Left lung (tissue), 10 donors: ENCODE results near the gene MUC4. TPM values are rescaled to one million over a fixed set of nuclear protein-coding genes. Genes with fewer than 3 reads are reported as not detected.
"Not testable (repeated sequence)": the region's sequence is repeated elsewhere in the genome, so short reads cannot be mapped to it uniquely, and the experiment has no call there.

ENCODE experiments used
- ATAC-seq: fragments of 200-7000 bp; cut with Tn5 transposase; one replicate; pipeline ENCODE4 v1.9.1; 2020; ENCODE audit warnings: moderate library complexity
- DNase-seq, 4 donors: peaks; one replicate each; pipeline ENCODE4 v3.0.0-alpha.2; 2013 to 2020
- H3K27ac ChIP-seq, 2 donors: fragments of 200-600 bp; sonication (generic) in 1 of 2; one replicate each; pipeline versions ENCODE4 v1.5.0 to v1.8.0; 2020 to 2021
- H3K27me3 ChIP-seq, 2 donors: fragments of 200-600 bp; sonication (generic) in 1 of 2; one replicate each; pipeline versions ENCODE4 v1.5.0 to v1.8.0; 2020 to 2021
- H3K36me3 ChIP-seq, 2 donors: fragments of 200-600 bp; sonication (generic) in 1 of 2; one replicate each; pipeline versions ENCODE4 v1.5.0 to v1.8.0; 2020 to 2021
- H3K4me1 ChIP-seq, 2 donors: fragments of 200-600 bp; one replicate each; pipeline ENCODE4 v1.8.0; 2021
- H3K4me3 ChIP-seq, 2 donors: fragments of 200-600 bp; sonication (generic) in 1 of 2; one replicate each; pipeline versions ENCODE4 v1.5.0 to v1.8.0; 2020 to 2021; ENCODE audit warnings: mild to moderate bottlenecking in 1 of 2
- H3K9me3 ChIP-seq, 2 donors: fragments of 200-600 bp; sonication (generic) in 1 of 2; one replicate each; pipeline versions ENCODE4 v1.5.0 to v1.8.0; 2020 to 2021
- CTCF ChIP-seq, 2 donors: fragments of 200-600 bp; sonication (generic) in 1 of 2; IDR thresholded peaks; one replicate each; pipeline versions ENCODE4 v1.5.0 to v1.8.0; 2021; ENCODE audit warnings: antibody characterized with exemption in 2 of 2
- intact Hi-C, 2 donors: fragments of 100-400 bp; cut with DNase I; formaldehyde crosslinking; loops; one replicate each; pipeline versions ENCODE4 v1.11.2 to v1.14.2; 2022
- polyA plus RNA-seq, 6 donors: library from polyadenylated mRNA; unstranded; fragments of 120-200 nt; gene quantifications; one replicate each; pipeline ENCODE4 v1.2.1, GENCODE V29; 2013; ENCODE audit not compliant: insufficient read length in 6 of 6
- total RNA-seq, 2 donors: library from RNA; stranded (reverse); fragmentation: NEBNext Ultra II Directional; extraction: Animal tissue kit (Norgen Biotek cat#: 25700); gene quantifications; one replicate each; pipeline ENCODE4 v1.2.1, GENCODE V29; 2021
- donor health status: DM: no; HTN: yes; CAD: no.
- donor health status: DM: no; HTN: no; CAD: no.

Gene MUC4
- total and polyA plus RNA-seq, 8 donors, result 0.35 to 12.8 (median 1.5) TPM

DNA sequence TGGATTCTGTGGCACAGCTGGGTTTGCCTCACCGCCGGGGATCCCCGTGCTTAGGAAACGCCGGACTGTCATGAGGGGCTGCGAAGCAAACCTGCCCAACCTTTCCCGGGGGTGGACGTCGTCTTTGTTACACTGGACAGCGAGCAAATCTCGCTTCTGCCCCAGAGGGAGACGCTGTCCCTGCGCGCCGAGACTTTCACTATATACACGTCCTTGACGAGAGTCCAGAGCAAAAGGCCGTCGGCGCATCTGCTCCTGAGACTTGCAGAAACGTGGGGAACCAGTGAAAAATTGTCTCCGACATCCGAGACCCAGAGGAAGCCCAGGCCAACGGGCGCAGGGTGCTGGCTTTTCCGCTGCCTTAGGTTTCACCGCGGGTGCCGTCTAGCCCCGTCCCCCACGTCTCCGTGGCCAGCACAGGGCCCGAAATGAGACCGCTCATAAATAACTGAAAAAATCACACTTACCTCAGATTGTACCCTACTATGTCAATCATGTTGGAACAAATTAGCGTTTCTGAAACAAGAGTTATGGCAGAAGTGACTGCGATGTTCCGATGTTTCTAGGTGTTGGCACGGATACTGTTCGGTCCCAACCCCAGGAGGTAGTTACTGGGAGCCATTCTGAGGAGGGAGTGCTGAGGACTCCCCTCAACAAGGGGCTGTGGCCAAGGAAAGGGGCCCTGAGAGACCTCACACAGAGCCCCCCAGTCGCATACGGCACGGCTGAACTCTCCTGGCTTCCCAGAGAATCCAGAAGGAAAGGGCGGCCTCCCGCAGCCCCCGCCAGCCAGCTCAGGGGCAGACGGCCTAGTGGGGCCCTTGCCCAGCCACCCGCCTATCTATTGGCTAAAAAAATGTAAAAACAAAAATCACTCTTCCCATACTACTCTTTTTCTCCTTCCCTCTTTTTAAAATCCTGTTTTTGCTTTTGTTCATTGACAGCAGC is 14.4 kb upstream of the MUC4 start:
- DNase-seq (no peak), ATAC-seq (no peak)
- H3K36me3 ChIP-seq, result no peaks in the 10 kb centered on the region
- no peak for TF ChIP-seq CTCF (IDR thresholded peaks at IDR 0.05)
- peaks cover 7% of the 10 kb centered on the region in 2 donors for H3K4me1 ChIP-seq
- H3K27me3 ChIP-seq, result peaks cover 0 to 37% of the 10 kb centered on the region in 2 donors
- H3K9me3 ChIP-seq, result no peaks in the 10 kb centered on the region
- H3K27ac ChIP-seq, result no peak overlapping the region
- no peak overlapping the region for H3K4me3 ChIP-seq
- intact Hi-C loops, result no loop called here

GRCh38 chr3:195825191-195825588 is 13.5 kb upstream of the MUC4 start:
- H3K36me3 ChIP-seq, result no peaks in the 10 kb centered on the region
- H3K27me3 ChIP-seq, result peaks cover 0 to 42% of the 10 kb centered on the region in 2 donors
- ATAC-seq (peak; percentile 5), DNase-seq (peak in 2 of 4 donors; percentile 49 to 72)
- H3K27ac ChIP-seq, result no peak overlapping the region
- H3K4me3 ChIP-seq, result no peak overlapping the region
- H3K4me1 ChIP-seq, result peaks cover 7% of the 10 kb centered on the region in 2 donors
- intact Hi-C loops, result no loop called here
- TF ChIP-seq CTCF (IDR thresholded peaks at IDR 0.05), result no peak
- no peaks in the 10 kb centered on the region for H3K9me3 ChIP-seq

DNA sequence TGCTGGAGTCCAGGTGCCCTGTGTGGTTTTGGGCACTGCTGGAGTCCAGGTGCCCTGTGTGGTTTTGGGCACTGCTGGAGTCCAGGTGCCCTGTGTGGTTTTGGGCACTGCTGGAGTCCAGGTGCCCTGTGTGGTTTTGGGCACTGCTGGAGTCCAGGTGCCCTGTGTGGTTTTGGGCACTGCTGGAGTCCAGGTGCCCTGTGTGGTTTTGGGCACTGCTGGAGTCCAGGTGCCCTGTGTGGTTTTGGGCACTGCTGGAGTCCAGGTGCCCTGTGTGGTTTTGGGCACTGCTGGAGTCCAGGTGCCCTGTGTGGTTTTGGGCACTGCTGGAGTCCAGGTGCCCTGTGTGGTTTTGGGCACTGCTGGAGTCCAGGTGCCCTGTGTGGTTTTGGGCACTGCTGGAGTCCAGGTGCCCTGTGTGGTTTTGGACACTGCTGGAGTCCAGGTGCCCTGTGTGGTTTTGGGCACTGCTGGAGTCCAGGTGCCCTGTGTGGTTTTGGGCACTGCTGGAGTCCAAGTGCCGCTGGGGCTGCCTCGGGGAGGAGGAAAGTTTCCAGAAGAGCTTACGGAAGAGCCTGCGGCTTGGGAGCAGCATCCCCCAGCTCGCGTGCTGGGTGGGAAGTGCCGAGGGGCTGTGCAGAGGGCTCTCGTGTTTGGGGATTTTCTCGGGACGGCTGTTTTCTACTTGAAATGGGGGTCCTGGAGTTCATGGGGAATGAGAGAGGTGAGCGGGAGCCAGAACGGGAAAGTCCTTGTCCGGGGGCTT is 12.9 kb upstream of the MUC4 start:
- H3K27ac ChIP-seq, intact Hi-C loops, H3K9me3 ChIP-seq, H3K36me3 ChIP-seq, ATAC-seq, H3K4me1 ChIP-seq, H3K4me3 ChIP-seq, DNase-seq: not testable (repeated sequence)
- H3K27me3 ChIP-seq, result peaks cover 0 to 38% of the 10 kb centered on the region in 2 donors

DNA sequence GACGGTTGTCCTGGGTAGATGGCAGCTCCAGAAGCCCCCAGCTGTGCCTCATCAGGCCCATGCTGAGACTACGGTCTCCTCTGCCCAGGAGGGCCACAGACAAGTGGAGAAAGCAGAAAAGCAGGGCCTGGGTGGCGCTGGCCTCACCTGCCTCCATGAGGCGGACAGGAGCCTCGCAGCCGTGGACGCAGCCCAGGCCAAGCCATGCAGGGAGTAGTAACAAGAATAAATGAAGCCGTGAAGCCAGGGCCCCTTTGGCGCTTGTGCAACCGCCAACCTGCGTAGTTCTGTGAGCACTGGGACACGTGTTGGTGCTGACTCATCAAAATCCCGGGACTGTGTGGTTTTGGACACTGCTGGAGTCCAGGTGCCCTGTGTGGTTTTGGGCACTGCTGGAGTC is 12.3 kb upstream of the MUC4 start:
- DNase-seq (peak in 3 of 4 donors; percentile 32 to 84 (median 70)), ATAC-seq (peak; percentile 75)
- Histone ChIP-seq H3K4me1 (peaks cover 7% of the 10 kb centered on the region in 2 donors), H3K9me3 (no peaks in the 10 kb centered on the region), H3K4me3 (no peak overlapping the region), H3K27me3 (peaks cover 0 to 35% of the 10 kb centered on the region in 2 donors), H3K27ac (peak overlapping the region; percentile 45 to 73), H3K36me3 (no peaks in the 10 kb centered on the region)
- TF ChIP-seq CTCF (IDR thresholded peaks at IDR 0.05), result no peak
- intact Hi-C loops, result no loop called here

DNA sequence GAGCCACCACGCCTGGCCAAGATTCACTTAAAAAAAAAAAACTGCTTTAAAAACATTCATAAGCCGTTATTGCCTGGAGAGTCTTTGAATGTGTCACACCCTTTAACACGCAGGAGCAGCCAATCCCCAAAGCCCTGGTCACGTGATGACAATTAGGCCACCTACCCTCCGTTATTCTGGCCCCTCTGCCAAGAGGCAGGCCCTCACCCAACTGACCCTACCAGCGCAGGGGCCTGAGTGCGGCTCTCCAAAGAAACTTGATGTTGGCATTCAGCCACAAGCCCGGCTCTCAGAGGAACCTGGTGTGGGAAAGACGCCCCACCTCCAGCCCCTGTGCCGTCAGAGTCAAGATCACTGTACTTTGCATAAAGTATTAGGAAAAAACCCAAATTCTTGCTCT is 11.6 kb upstream of the MUC4 start:
- H3K4me1 ChIP-seq, result peaks cover 7% of the 10 kb centered on the region in 2 donors
- H3K27ac ChIP-seq, result peak overlapping the region; percentile 45 to 73
- intact Hi-C loops, result no loop called here
- no peak for TF ChIP-seq CTCF (IDR thresholded peaks at IDR 0.05)
- H3K36me3 ChIP-seq, result no peaks in the 10 kb centered on the region
- H3K27me3 ChIP-seq, result peaks cover 0 to 35% of the 10 kb centered on the region in 2 donors
- DNase-seq (peak; percentile 38 to 89 (median 80)), ATAC-seq (peak; percentile 85)
- H3K9me3 ChIP-seq, result no peaks in the 10 kb centered on the region
- no peak overlapping the region for H3K4me3 ChIP-seq
